Lower leg skin (tissue), 4 donors: ENCODE data around the gene GPC4. TPM values are rescaled to one million over a fixed set of nuclear protein-coding genes. Genes with fewer than 3 reads are reported as not detected.
A peak's percentile ranks its signal among the peaks of the same experiment; 100 is the strongest.

Source experiments
- DNase-seq, 2 donors: peaks; one replicate each; pipeline ENCODE4 v3.0.0-alpha.2; 2019; ENCODE audit warnings: low spot score in 2 of 2
- H3K4me3 ChIP-seq: fragments of 200-600 bp; sonication (generic); 2 replicates; pipeline ENCODE4 v1.5.1; 2017; ENCODE audit warnings: mild to moderate bottlenecking, low read depth; ENCODE audit not compliant: poor library complexity, severe bottlenecking
- POLR2A ChIP-seq, 2 donors: fragments of 450-650 bp; IDR thresholded peaks; one replicate each; pipeline ENCODE4 v1.6.1; 2016 to 2017; ENCODE audit warnings: antibody characterized with exemption in 2 of 2, mild to moderate bottlenecking in 1 of 2, moderate library complexity in 1 of 2
- WGBS, 2 donors: methylation state at CpG; one replicate each; pipeline ENCODE4 v1.1.5; 2018; 5-methylcytosine and 5-hydroxymethylcytosine counted together
- intact Hi-C: fragments of 100-400 bp; cut with DNase I; formaldehyde crosslinking; loops from one replicate; pipeline ENCODE4 v1.15.0; 2023; ENCODE audit warnings: low total_unique reads
- total RNA-seq, 4 donors: library from RNA; depleted of rRNA; stranded (reverse); fragments of >200 nt; gene quantifications; one replicate each; pipeline ENCODE4 v1.1.0, GENCODE V29; 2016
- TF ChIP-seq, protein P1 (sequence below), 3 donors: fragments of 450-650 bp; IDR thresholded peaks; one replicate each; pipeline ENCODE4 v1.5.1; 2016; ENCODE audit warnings: antibody characterized with exemption in 3 of 3, mild to moderate bottlenecking in 3 of 3, moderate library complexity in 2 of 3

The GPC4 gene
- total RNA-seq, 4 donors from 2014 or later = 2.7 to 7.2 (median 3.7) TPM

DNA sequence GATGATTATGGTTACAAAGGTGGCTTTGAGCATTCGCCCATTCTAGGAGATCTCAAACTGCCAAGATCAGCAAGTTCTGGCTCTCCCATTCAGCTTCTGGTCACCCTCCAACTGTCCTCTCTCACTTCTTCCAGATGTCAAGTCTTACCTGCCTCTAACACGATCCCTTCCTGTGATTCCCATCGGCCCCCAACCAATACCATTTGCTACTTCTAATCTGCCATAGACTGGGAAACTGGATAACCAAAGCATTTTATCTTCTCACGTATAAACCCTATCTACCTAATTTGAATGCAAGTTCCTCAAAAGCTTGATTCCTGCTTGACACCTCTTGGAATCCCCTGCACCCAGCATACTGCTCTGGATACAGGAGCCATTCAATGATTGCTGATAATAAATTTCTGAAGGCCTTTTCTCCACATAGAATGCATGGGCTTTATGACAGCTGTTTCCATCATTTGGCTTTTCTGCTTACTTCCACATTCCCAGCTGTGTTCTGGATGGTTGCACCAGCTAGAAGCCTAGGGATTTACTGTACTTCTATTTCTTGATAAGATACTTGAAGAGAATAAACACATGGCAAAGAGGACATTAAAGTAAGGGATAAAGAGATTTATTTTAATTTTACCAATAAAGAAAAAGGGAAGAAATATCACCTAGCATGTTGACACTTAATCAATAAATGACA lies 9.6 kb downstream of the GPC4 start:
- intact Hi-C loops = no loop called here
- TF ChIP-seq, protein P1, sequence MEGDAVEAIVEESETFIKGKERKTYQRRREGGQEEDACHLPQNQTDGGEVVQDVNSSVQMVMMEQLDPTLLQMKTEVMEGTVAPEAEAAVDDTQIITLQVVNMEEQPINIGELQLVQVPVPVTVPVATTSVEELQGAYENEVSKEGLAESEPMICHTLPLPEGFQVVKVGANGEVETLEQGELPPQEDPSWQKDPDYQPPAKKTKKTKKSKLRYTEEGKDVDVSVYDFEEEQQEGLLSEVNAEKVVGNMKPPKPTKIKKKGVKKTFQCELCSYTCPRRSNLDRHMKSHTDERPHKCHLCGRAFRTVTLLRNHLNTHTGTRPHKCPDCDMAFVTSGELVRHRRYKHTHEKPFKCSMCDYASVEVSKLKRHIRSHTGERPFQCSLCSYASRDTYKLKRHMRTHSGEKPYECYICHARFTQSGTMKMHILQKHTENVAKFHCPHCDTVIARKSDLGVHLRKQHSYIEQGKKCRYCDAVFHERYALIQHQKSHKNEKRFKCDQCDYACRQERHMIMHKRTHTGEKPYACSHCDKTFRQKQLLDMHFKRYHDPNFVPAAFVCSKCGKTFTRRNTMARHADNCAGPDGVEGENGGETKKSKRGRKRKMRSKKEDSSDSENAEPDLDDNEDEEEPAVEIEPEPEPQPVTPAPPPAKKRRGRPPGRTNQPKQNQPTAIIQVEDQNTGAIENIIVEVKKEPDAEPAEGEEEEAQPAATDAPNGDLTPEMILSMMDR (IDR thresholded peaks at IDR 0.05) = no peak
- no peak for TF ChIP-seq POLR2A (IDR thresholded peaks at IDR 0.05)
- no peak overlapping the region for H3K4me3 ChIP-seq
- WGBS, 2 donors = 85 to 89% methylated on average over 4 of the region's 4 CpGs
- peak in 1 of 2 donors; percentile 23 for DNase-seq

DNA sequence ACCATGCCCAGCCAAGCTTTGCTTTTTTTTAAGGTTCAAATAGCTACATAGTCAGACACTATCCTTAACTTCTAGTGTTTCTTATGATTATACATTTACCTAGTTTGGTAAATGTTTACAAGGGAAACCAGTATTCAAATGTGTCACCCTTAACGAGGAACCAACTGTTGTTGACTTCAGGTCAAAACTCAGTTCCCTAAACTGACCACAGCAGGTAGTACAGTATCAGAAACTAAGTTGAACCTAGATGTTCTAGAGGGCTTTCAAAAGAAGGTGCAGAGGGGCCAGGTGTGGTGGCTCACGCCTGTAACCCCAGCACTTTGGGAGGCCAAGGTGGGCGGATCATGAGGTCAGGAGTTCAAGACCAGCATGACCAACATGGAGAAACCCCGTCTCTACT lies 11.3 kb downstream of the GPC4 start:
- intact Hi-C loops = no loop called here
- WGBS, 2 donors = 84 to 93% methylated on average over 4 of the region's 4 CpGs
- TF ChIP-seq, protein P1 (IDR thresholded peaks at IDR 0.05) = no peak
- no peak for TF ChIP-seq POLR2A (IDR thresholded peaks at IDR 0.05)

DNA sequence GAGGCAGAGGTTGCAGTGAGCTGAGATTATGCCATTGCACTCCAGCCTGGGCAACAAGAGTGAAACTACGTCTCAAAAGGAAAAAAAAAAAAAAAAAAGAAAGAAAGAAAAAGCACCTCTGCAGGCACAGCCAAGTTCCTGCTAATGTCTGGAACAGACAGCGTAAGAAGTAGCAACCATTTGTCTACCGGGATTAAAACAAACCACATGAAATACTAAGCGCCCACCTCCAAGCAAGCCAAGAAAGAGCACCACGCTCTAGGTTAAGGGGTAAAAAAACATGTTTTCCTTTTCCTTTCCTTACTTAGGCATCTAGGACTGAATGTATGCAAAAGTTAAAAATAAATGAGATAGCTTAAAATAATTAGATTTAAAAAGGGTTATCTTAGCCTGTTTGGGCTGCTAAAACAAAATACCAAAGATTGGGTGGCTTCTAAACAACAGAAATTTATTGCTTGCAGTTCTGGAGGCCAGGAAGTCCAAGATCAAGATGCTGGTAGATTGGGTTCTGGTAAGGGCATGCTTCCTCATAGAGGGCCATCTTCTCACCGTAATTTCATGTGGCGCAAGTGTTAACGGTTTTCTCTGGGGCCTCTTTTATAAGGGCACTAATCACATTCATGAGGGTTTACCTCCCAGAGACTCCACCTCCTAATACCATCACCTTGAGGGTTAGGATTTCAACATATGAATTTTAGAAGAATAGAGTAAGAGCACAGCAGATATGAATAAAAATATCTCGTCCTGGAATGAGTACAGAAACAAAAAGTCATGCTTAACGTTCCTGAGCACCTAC lies 12.3 kb downstream of the GPC4 start:
- intact Hi-C loops = no loop called here
- TF ChIP-seq, protein P1 (IDR thresholded peaks at IDR 0.05) = no peak
- no peak for TF ChIP-seq POLR2A (IDR thresholded peaks at IDR 0.05)
- H3K4me3 ChIP-seq = no peak overlapping the region
- DNase-seq = no peak
- WGBS, 2 donors = 80 to 81% methylated on average over 10 of the region's 10 CpGs

More for the DNA sequence above, 11.3 kb downstream of the GPC4 start:
- no peak for DNase-seq
- H3K4me3 ChIP-seq = no peak overlapping the region

DNA sequence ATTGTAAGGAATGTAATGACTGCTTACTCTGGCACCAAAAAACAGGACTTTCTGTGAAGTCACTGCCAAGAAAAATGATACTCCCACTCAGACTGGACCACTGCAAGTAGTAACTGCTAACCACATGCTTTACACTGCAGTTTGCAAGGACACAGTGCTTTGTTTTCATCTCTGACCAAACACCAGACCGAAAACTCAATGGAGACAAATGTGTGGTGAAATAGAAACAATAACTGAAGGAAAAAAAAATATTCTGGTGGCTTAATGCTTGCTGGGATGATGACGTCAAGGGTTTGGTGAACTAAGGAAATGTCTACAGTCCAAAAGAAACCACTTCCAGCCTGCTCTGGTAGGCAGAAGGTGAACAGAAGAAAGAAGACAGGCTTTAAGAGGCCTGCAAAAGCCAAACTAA lies 13.2 kb downstream of the GPC4 start:
- peak in 1 of 2 donors; percentile 5 for DNase-seq
- TF ChIP-seq, protein P1 (IDR thresholded peaks at IDR 0.05) = no peak
- TF ChIP-seq POLR2A (IDR thresholded peaks at IDR 0.05) = no peak
- no peak overlapping the region for H3K4me3 ChIP-seq
- intact Hi-C loops = no loop called here
- WGBS, 2 donors = 31 to 38% methylated on average over 2 of the region's 2 CpGs

DNA sequence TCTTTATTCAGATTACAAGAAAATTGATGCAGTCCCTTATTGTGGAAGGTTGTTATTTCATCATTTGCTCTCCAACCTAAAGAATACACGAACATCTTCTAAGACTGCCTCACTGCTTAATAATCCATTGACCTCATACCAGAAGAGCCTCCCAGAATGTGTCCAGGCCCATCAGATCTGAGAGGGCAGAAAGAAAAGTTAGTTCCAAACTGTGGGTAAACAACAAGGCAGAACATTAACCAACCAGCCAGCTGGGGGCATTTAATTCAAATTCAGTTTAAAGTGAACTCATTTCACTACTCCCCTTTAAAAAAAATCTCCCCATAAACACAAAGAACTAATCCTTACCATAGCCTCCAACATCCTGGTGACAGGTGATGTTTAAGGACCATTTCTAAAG lies 13.8 kb downstream of the GPC4 start:
- TF ChIP-seq, protein P1 (IDR thresholded peaks at IDR 0.05) = no peak
- TF ChIP-seq POLR2A (IDR thresholded peaks at IDR 0.05) = no peak
- no peak overlapping the region for H3K4me3 ChIP-seq
- intact Hi-C loops = no loop called here
- DNase-seq = no peak
- 46 to 67% methylated on average over 1 of the region's 1 CpG for WGBS, 2 donors
